K562 (cell line): ENCODE data around the gene DOK4. TPM values are rescaled to one million over a fixed set of nuclear protein-coding genes. Genes with fewer than 3 reads are reported as not detected.

Experiments used
- ARID3A ChIP-seq: IDR thresholded peaks from 2 replicates; pipeline ENCODE4 v1.6.1; 2012; ENCODE audit warnings: low read depth, low read length, improper control_type of control experiment, borderline replicate concordance
- EP300 ChIP-seq: IDR thresholded peaks from 2 replicates; pipeline ENCODE4 v1.6.1; 2012; ENCODE audit warnings: low read length, improper control_type of control experiment
- FIP1L1 ChIP-seq: fragments of 200-400 bp; formaldehyde crosslinking; IDR thresholded peaks from 2 replicates; pipeline ENCODE4 v1.6.1; 2018; ENCODE audit warnings: mild to moderate bottlenecking, low read depth, low read length; ENCODE audit not compliant: poor library complexity, severe bottlenecking
- FUS ChIP-seq: fragments of 200-400 bp; formaldehyde crosslinking; optimal IDR thresholded peaks from 2 replicates; pipeline ENCODE3; 2017; ENCODE audit warnings: low read depth, low read length
- HIVEP1 ChIP-seq: fragments of 250-450 bp; sonication (Bioruptor Pico); IDR thresholded peaks from 2 replicates; pipeline ENCODE4 v1.4.0; 2020; ENCODE audit warnings: mild to moderate bottlenecking
- MGA ChIP-seq: fragments of 450-650 bp; IDR thresholded peaks from 2 replicates; pipeline ENCODE4 v1.6.1; 2016; ENCODE audit warnings: mild to moderate bottlenecking, moderate library complexity
- THRA ChIP-seq: fragments of 450-650 bp; IDR thresholded peaks from 2 replicates; pipeline ENCODE4 v1.6.1; 2017; ENCODE audit warnings: mild to moderate bottlenecking, moderate library complexity
- THRAP3 ChIP-seq: fragments of 450-650 bp; IDR thresholded peaks from 2 replicates; pipeline ENCODE4 v1.6.1; 2016; ENCODE audit warnings: mild to moderate bottlenecking, inconsistent platforms, borderline replicate concordance
- ZBTB7A ChIP-seq: IDR thresholded peaks from 2 replicates; pipeline ENCODE4 v1.6.1; 2011; ENCODE audit warnings: low read depth, mild to moderate bottlenecking, low read length, moderate library complexity, borderline replicate concordance; ENCODE audit not compliant: control insufficient read depth
- ZNF384 ChIP-seq: IDR thresholded peaks from 2 replicates; pipeline ENCODE4 v1.6.1; 2012; ENCODE audit warnings: low read depth, low read length, improper control_type of control experiment
- ZNF76 ChIP-seq: fragments of 250-450 bp; sonication (Bioruptor Pico); IDR thresholded peaks from 2 replicates; pipeline ENCODE4 v1.4.0; 2020; ENCODE audit warnings: mild to moderate bottlenecking, moderate library complexity, borderline replicate concordance
- polyA plus RNA-seq, 8 experiments: library from polyadenylated mRNA; depleted of rRNA in 4 of 8; stranded (reverse) in 5 of 8; unstranded in 3 of 8; fragments of >200 nt; fragmentation: Nextera tagmentation in 2 of 8; fragmentation: Illumina TruSeq in 1 of 8; extraction: Ambion mirVana in 2 of 8; extraction: Trizol in 1 of 8; gene quantifications; 2 replicates each; pipeline versions ENCODE4 v1.2.1 to v1.2.3, GENCODE V29; 2011 to 2014; ENCODE audit warnings: inconsistent platforms in 1 of 8, missing spikeins in 1 of 8
- total RNA-seq, 7 experiments: library from RNA; depleted of rRNA in 6 of 7; stranded (reverse); fragments of >200 nt in 6 of 7; fragmentation: Illumina TruSeq in 2 of 7; extraction: Trizol in 2 of 7; gene quantifications; 2 replicates each; pipeline versions ENCODE4 v1.2.1 to v1.2.3, GENCODE V29; 2011 to 2021; ENCODE audit warnings: low replicate concordance in 1 of 7

DOK4 gene
- total and polyA plus RNA-seq, 9 of the 15 experiments (the other 6 are each of a cell fraction or from before 2014, with no cell fraction given) = 0.10 to 14.4 (median 8.3) TPM

GRCh38 chr16:57447186-57447962, 38.9 kb downstream of the DOK4 start, which contains the start of the genes CIAPIN1 and COQ9 (continued):
- TF ChIP-seq THRA = no peak
- no peak for TF ChIP-seq ZNF384
- no peak for TF ChIP-seq ZBTB7A
- no peak for TF ChIP-seq ARID3A
- TF ChIP-seq FIP1L1 = peak; percentile 34
- TF ChIP-seq HIVEP1 (CRISPR knock-in tag) = no peak
- no peak for TF ChIP-seq THRAP3
- no peak for TF ChIP-seq ZNF76 (CRISPR knock-in tag)
- peak; percentile 75 for TF ChIP-seq FUS
- 0 out of 2 replicates have a peak, but pooled peaks have one; percentile 5 for TF ChIP-seq EP300
- no peak for TF ChIP-seq MGA
